GM21360 (cell line): ENCODE measurements around the gene NES.

Experiments used
- ATAC-seq: cut with Tn5 transposase; IDR thresholded peaks from one replicate; pipeline ENCODE4 v1.9.1; 2021; ENCODE audit warnings: mild to moderate bottlenecking, moderate library complexity; ENCODE audit not compliant: unreplicated experiment

NES gene

GRCh38 chr1:156625436-156626078 lies 51.6 kb downstream of the NES start:
- no peak for ATAC-seq

- ATAC-seq, result no peak
These were observed 52.3 kb downstream of the NES start for GRCh38 chr1:156624814-156625435.

- ATAC-seq, result no peak
These were observed 53.0 kb downstream of the NES start for GRCh38 chr1:156623946-156624813.

GRCh38 chr1:156622581-156623297 lies 54.5 kb downstream of the NES start:
- no peak for ATAC-seq

- no peak for ATAC-seq
These were observed 57.6 kb downstream of the NES start for GRCh38 chr1:156619582-156619955.

GRCh38 chr1:156618853-156619581 lies 58.2 kb downstream of the NES start, which contains the start of gene HAPLN2:
Gene HAPLN2, plus strand, starts transcription at chr1:156619415. Its CDS starts 4,076 bp downstream, at chr1:156623491.
- ATAC-seq, result no peak
